ENCODE results near the gene CBX3.

DNA sequence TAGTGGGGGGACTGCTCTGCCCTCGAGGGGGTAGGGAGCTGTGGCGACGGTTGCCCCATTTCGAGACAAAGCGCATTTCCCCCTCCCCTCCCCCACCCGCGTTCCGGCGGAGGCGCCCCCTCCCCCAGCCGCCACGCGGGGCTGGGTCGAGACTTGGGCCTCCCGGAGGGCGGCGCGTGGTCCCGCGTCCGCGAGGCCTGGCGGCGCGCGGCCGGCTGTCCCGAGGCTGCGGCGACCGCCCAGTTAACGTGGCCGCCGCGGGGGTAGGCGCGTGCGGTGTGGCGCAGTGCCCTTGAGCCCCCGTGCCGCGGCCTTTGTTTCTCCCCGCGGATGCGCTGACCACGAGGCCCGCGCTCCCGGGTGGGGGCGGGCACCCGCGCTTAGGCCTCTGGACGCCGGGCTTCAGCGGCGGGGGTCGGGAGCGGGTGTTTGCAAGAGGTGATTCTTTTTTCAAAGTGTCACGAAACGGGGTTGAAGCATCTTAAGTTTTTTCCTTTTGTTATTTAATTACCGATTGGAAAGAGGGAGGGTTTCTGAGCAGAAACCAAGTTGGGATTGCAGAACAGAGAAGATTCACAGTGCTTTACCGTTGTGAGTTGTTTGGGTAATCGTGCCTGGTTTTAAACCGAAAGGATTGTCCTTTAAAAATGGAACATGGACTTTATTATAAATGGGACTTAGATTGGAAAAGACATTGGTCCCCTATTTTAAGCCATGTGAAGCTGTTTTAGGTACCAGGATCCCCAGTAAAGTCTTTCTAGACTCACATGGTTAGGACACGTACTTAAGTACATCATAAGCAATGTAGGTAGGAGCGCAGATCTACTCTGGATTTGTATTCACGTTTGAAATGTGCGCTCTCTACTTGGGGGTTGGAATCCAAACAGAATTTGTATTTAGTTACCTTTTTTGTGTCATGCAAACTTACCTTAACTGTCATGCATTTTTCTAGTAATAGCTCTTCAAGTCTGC is 760 bp downstream of the CBX3 start:
- TF ChIP-seq POLR2A (IDR thresholded peaks at IDR 0.05; ENCODE audit: low read length) (no peak), GATA1 (IDR thresholded peaks at IDR 0.05; ENCODE audit: low read depth, low read length) (no peak)

Data from erythroblast (primary cell).